HepG2 (cell line): ENCODE data around the gene SH3YL1. TPM values are rescaled to one million over a fixed set of nuclear protein-coding genes. Genes with fewer than 3 reads are reported as not detected.

Experiments
- BCLAF1 ChIP-seq: fragments of 450-650 bp; IDR thresholded peaks from 2 replicates; pipeline ENCODE4 v1.6.1; 2017; ENCODE audit warnings: mild to moderate bottlenecking
- POLR2AphosphoS2 ChIP-seq: IDR thresholded peaks from 2 replicates; pipeline ENCODE4 v1.6.1; 2011; ENCODE audit warnings: low read depth, low read length, improper control_type of control experiment
- SP2 ChIP-seq: sonication (generic); formaldehyde crosslinking; IDR thresholded peaks from 2 replicates; pipeline ENCODE4 v1.5.1; 2020; ENCODE audit warnings: mild to moderate bottlenecking, missing genetic modification reagents
- TEAD3 ChIP-seq: optimal IDR thresholded peaks from 2 replicates; pipeline ENCODE3; 2016; ENCODE audit warnings: borderline replicate concordance
- ZBTB40 ChIP-seq, 2 experiments: fragments of 450-650 bp in 1 of 2; sonication (generic) in 1 of 2; formaldehyde crosslinking in 1 of 2; IDR thresholded peaks; 2 replicates each; pipeline versions ENCODE4 v1.6.1 to v1.8.0; 2016 to 2022; ENCODE audit warnings: antibody characterized with exemption in 1 of 2, mild to moderate bottlenecking in 1 of 2, missing genetic modification reagents in 1 of 2
- polyA plus RNA-seq, 8 experiments: library from polyadenylated mRNA; depleted of rRNA in 3 of 8; stranded (reverse) in 7 of 8; unstranded in 1 of 8; fragments of >200 nt; fragmentation: Illumina TruSeq in 4 of 8; extraction: Trizol in 4 of 8; gene quantifications; 2 replicates each; pipeline versions ENCODE4 v1.2.1 to v1.2.3, GENCODE V29; 2011 to 2016; ENCODE audit warnings: low read depth in 4 of 8, missing spikeins in 1 of 8, mixed read lengths in 1 of 8; ENCODE audit not compliant: insufficient read depth in 1 of 8
- total RNA-seq, 5 experiments: library from RNA; depleted of rRNA; stranded (reverse); fragments of >200 nt; fragmentation: Illumina TruSeq; extraction: Trizol; gene quantifications; 2 replicates each; pipeline ENCODE4 v1.2.3, GENCODE V29; 2016; ENCODE audit warnings: low read depth in 1 of 5
- TF ChIP-seq, protein P1 (sequence below): sonication (generic); formaldehyde crosslinking; IDR thresholded peaks from 2 replicates; pipeline ENCODE4 v1.9.0; 2022; ENCODE audit warnings: low read depth, missing genetic modification reagents
- TF ChIP-seq, protein P2 (sequence below): sonication (generic); formaldehyde crosslinking; IDR thresholded peaks from 2 replicates; pipeline ENCODE4 v1.4.0; 2020; ENCODE audit warnings: missing genetic modification reagents, mild to moderate bottlenecking, borderline replicate concordance
- TF ChIP-seq, protein P3 (sequence below), 2 experiments: sonication (generic) in 1 of 2; formaldehyde crosslinking in 1 of 2; IDR thresholded peaks; 2 replicates each; pipeline versions ENCODE4 v1.4.0 to v1.6.1; 2016 to 2020; ENCODE audit warnings: borderline replicate concordance in 1 of 2, low read depth in 1 of 2, mild to moderate bottlenecking in 1 of 2, missing genetic modification reagents in 1 of 2

The SH3YL1 gene
- total and polyA plus RNA-seq, 2 of the 13 experiments (the other 11 are each of a cell fraction or from before 2014, with no cell fraction given), result 13.0 to 48.2 TPM

DNA sequence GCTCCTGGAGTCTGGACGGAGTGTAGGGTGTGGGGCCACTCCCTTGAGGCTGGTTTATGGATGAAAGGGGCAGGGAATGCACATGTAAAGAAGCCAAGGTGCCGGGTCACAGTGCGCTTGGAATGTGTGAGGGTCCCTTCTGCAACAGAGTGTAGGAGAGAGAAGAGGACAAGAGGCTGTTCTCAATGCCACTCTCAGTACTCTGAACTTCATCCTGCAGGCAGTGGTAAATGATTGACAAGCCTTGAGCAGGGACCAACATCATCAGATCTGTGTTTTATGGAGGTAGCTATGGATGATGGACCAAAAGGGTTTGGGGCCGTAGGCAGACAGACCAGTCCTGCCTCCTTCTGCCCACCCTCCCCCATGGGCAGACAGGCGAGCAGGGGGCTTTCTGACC lies 31.3 kb upstream of the SH3YL1 start (continued):
- TF ChIP-seq ZBTB40 (IDR thresholded peaks at IDR 0.05) (no peak), ZBTB40 (CRISPR knock-in tag; IDR thresholded peaks at IDR 0.05) (no peak), SP2 (CRISPR knock-in tag) (no peak), BCLAF1 (no peak), POLR2AphosphoS2 (no peak), TEAD3 (CRISPR knock-in tag) (no peak)
- TF ChIP-seq, protein P1, sequence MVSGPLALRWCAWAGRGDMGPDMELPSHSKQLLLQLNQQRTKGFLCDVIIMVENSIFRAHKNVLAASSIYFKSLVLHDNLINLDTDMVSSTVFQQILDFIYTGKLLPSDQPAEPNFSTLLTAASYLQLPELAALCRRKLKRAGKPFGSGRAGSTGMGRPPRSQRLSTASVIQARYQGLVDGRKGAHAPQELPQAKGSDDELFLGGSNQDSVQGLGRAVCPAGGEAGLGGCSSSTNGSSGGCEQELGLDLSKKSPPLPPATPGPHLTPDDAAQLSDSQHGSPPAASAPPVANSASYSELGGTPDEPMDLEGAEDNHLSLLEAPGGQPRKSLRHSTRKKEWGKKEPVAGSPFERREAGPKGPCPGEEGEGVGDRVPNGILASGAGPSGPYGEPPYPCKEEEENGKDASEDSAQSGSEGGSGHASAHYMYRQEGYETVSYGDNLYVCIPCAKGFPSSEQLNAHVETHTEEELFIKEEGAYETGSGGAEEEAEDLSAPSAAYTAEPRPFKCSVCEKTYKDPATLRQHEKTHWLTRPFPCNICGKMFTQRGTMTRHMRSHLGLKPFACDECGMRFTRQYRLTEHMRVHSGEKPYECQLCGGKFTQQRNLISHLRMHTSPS (CRISPR knock-in tag), result no peak
- TF ChIP-seq, protein P2, sequence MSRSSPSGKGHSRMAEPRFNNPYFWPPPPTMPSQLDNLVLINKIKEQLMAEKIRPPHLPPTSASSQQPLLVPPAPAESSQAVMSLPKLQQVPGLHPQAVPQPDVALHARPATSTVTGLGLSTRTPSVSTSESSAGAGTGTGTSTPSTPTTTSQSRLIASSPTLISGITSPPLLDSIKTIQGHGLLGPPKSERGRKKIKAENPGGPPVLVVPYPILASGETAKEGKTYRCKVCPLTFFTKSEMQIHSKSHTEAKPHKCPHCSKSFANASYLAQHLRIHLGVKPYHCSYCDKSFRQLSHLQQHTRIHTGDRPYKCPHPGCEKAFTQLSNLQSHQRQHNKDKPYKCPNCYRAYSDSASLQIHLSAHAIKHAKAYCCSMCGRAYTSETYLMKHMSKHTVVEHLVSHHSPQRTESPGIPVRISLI (CRISPR knock-in tag), result no peak
- TF ChIP-seq, protein P3, sequence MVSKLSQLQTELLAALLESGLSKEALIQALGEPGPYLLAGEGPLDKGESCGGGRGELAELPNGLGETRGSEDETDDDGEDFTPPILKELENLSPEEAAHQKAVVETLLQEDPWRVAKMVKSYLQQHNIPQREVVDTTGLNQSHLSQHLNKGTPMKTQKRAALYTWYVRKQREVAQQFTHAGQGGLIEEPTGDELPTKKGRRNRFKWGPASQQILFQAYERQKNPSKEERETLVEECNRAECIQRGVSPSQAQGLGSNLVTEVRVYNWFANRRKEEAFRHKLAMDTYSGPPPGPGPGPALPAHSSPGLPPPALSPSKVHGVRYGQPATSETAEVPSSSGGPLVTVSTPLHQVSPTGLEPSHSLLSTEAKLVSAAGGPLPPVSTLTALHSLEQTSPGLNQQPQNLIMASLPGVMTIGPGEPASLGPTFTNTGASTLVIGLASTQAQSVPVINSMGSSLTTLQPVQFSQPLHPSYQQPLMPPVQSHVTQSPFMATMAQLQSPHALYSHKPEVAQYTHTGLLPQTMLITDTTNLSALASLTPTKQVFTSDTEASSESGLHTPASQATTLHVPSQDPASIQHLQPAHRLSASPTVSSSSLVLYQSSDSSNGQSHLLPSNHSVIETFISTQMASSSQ (IDR thresholded peaks at IDR 0.05; ENCODE audit: low read depth), result 0 out of 2 replicates have a peak, but pooled peaks have one; percentile 28
- TF ChIP-seq, protein P3 (CRISPR knock-in tag; IDR thresholded peaks at IDR 0.05; ENCODE audit: borderline replicate concordance), result peak; percentile 50; the same call in 1 of the 2 replicates
